ENCODE data around the gene C19orf81. TPM values are rescaled to one million over a fixed set of nuclear protein-coding genes. Genes with fewer than 3 reads are reported as not detected.

Gene C19orf81
- total and polyA plus RNA-seq, 2 of the 8 experiments (the other 6 are each of a cell fraction or from before 2014, with no cell fraction given): 11.7 to 13.0 TPM

DNA sequence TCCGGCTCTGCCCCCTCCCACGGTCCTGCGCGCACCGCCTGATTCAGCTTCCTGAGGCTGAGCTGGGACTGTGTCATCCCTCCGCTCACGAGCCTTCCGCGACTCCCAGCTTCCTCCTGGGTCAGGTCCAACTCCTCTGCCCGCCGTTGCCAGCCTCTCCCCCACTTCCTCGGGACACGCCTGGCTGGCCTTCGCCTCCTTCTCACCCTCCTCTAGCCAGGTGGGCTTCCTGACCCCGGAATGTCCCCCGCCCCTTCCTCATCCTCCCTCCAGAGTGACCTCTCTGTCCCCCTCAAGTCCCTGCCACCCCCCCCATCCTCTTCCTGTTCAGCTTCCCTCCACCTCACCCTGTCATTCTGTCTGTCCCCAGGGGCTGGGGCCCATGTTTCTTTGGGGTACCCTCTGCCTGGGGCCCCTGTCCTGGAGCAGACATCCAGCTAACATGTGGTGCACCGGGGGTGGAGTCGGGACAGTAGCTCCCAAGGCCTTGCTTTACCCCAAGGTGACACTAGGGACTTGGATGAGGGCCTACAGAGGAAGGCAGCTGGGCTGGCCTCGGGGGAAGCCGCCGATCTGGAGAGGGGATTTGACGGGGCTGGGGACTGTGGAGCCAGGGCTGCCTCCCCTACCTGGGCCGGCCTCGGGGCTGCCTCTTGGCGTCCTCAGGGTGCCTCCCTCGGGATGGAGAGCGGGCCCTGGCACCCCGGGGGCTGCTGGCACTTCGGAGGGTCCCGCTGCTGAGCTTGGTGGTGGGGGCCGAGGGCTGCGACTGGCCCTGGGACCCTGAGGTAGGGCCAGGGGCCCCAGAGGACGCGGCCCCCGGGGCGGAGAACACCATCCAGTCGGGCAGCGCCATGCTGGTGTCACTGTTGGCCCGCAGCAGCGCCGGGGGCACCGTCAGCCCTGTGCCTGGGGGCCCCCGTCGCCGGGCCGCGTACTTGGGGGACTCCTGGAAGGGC lies 53.9 kb downstream of the C19orf81 start (continued):
- TF ChIP-seq SRF (IDR thresholded peaks at IDR 0.05; ENCODE audit: low read depth, low read length): no peak
- TF ChIP-seq RXRA (IDR thresholded peaks at IDR 0.05; ENCODE audit: insufficient read depth, low read depth, low read length): no peak
- TF ChIP-seq FOSL1 (IDR thresholded peaks at IDR 0.05; ENCODE audit: insufficient read depth, low read depth, low read length): no peak
- TF ChIP-seq HDAC2 (IDR thresholded peaks at IDR 0.05; ENCODE audit: borderline replicate concordance in 1 of 2, low read depth in 2 of 2, low read length in 2 of 2): no peak
